HepG2 (cell line): Measurements from ENCODE around the gene OTUD1.

Experiments
- AFF4 ChIP-seq: sonication (generic); formaldehyde crosslinking; IDR thresholded peaks from 2 replicates; pipeline ENCODE4 v1.4.0; 2020; ENCODE audit warnings: missing genetic modification reagents
- CEBPB ChIP-seq: IDR thresholded peaks from 2 replicates; pipeline ENCODE4 v1.6.1; 2011; ENCODE audit warnings: low read depth, low read length, improper control_type of control experiment, borderline replicate concordance
- CTCF ChIP-seq: sonication (generic); formaldehyde crosslinking; IDR thresholded peaks from 2 replicates; pipeline ENCODE4 v1.5.0; 2020; ENCODE audit warnings: mild to moderate bottlenecking, missing genetic modification reagents, moderate library complexity
- HES4 ChIP-seq: sonication (generic); formaldehyde crosslinking; IDR thresholded peaks from 2 replicates; pipeline ENCODE4 v1.9.0; 2021; ENCODE audit warnings: mild to moderate bottlenecking, missing genetic modification reagents, borderline replicate concordance
- POLR2AphosphoS5 ChIP-seq: IDR thresholded peaks from 2 replicates; pipeline ENCODE4 v1.6.1; 2012; ENCODE audit warnings: low read depth, low read length
- SALL1 ChIP-seq: sonication (generic); formaldehyde crosslinking; IDR thresholded peaks from 2 replicates; pipeline ENCODE4 v1.8.0; 2022; ENCODE audit warnings: mild to moderate bottlenecking, missing genetic modification reagents
- SMAD3 ChIP-seq: sonication (generic); formaldehyde crosslinking; IDR thresholded peaks from 2 replicates; pipeline ENCODE4 v1.4.0; 2020; ENCODE audit warnings: missing genetic modification reagents
- SPEN ChIP-seq: sonication (generic); formaldehyde crosslinking; IDR thresholded peaks from 2 replicates; pipeline ENCODE4 v1.5.1; 2020; ENCODE audit warnings: low read depth, mild to moderate bottlenecking, missing genetic modification reagents
- SUZ12 ChIP-seq: fragments of 150-350 bp; IDR thresholded peaks from 2 replicates; pipeline ENCODE4 v1.6.1; 2014; ENCODE audit warnings: low read depth, low read length
- ZKSCAN8 ChIP-seq: IDR thresholded peaks from 2 replicates; pipeline ENCODE4 v1.6.1; 2016; ENCODE audit warnings: borderline replicate concordance, missing genetic modification reagents, missing compliant biosample characterization
- ZMAT5 ChIP-seq: sonication (generic); formaldehyde crosslinking; IDR thresholded peaks from 2 replicates; pipeline ENCODE4 v1.5.0; 2020; ENCODE audit warnings: mild to moderate bottlenecking, low read depth, missing genetic modification reagents, borderline replicate concordance
- ZNF263 ChIP-seq: sonication (generic); formaldehyde crosslinking; IDR thresholded peaks from 2 replicates; pipeline ENCODE4 v1.4.0; 2020; ENCODE audit warnings: missing genetic modification reagents
- ZNF354B ChIP-seq: sonication (generic); formaldehyde crosslinking; IDR thresholded peaks from 2 replicates; pipeline ENCODE4 v1.8.0; 2022; ENCODE audit warnings: mild to moderate bottlenecking, missing genetic modification reagents
- ZNF432 ChIP-seq: sonication (generic); formaldehyde crosslinking; IDR thresholded peaks from 2 replicates; pipeline ENCODE4 v1.5.0; 2020; ENCODE audit warnings: missing genetic modification reagents, mild to moderate bottlenecking, borderline replicate concordance

DNA sequence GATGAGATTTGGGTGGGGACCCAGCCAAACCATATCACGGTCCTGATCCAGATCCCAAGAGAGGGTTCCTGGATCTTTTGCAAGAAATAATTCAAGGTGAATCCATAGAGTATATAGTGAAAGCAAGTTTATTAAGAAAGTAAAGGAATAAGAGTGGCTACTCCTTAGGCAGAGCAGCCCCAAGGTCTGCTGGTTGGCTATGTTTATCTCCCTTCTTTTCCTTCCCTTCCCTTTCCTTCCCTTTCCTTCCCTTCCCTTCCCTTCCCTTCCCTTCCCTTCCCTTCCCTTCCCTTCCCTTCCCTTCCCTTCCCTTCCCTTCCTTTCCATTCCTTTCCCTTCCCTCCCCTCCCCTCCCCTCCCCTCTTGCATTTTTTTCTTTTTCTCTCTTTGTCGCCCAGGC is 35.2 kb downstream of the OTUD1 start:
- TF ChIP-seq SALL1 (no peak), AFF4 (CRISPR knock-in tag) (no peak), POLR2AphosphoS5 (no peak), ZNF432 (CRISPR knock-in tag) (no peak), CEBPB (no peak), SPEN (no peak), CTCF (no peak), SMAD3 (CRISPR knock-in tag) (no peak), ZNF354B (CRISPR knock-in tag) (no peak), SUZ12 (no peak), HES4 (no peak), ZKSCAN8 (CRISPR knock-in tag) (no peak), ZMAT5 (CRISPR knock-in tag) (no peak), ZNF263 (no peak)
